Neural crest cell (in vitro differentiated cells): ENCODE measurements around the gene NEMF. TPM values are rescaled to one million over a fixed set of nuclear protein-coding genes. Genes with fewer than 3 reads are reported as not detected.
"Not testable (repeated sequence)": the region's sequence is repeated elsewhere in the genome, so short reads cannot be mapped to it uniquely, and the experiment has no call there.

Experiments
- DNase-seq: peaks from one replicate; pipeline ENCODE4 v3.0.0; 2021; ENCODE audit warnings: low read depth, mixed read lengths, low spot score
- H3K27ac Mint-ChIP-seq: one replicate; pipeline ENCODE4 v1.8.0; 2021; ENCODE audit warnings: mild to moderate bottlenecking, mixed read lengths; ENCODE audit not compliant: unreplicated experiment
- H3K27me3 Mint-ChIP-seq: 2 replicates; pipeline ENCODE4 v1.8.0; 2021; ENCODE audit warnings: low read depth, mild to moderate bottlenecking, mixed read lengths
- H3K36me3 Mint-ChIP-seq: 2 replicates; pipeline ENCODE4 v1.8.0; 2021; ENCODE audit warnings: low read depth, mild to moderate bottlenecking, mixed read lengths
- H3K4me1 Mint-ChIP-seq: 2 replicates; pipeline ENCODE4 v1.8.0; 2021; ENCODE audit warnings: mixed read lengths
- H3K4me3 Mint-ChIP-seq: one replicate; pipeline ENCODE4 v1.8.0; 2021; ENCODE audit warnings: mild to moderate bottlenecking, mixed read lengths
- H3K9me3 Mint-ChIP-seq: 2 replicates; pipeline ENCODE4 v1.8.0; 2021; ENCODE audit warnings: mixed read lengths
- total RNA-seq: library from RNA; stranded (reverse); gene quantifications from 2 replicates; pipeline ENCODE4 v1.2.1, GENCODE V29; 2021
- TF ChIP-seq, protein P1 (sequence below): fragments of 200-600 bp; sonication (generic); conservative IDR thresholded peaks from 2 replicates; pipeline ENCODE4 v1.5.0; 2021; ENCODE audit warnings: antibody characterized with exemption, mild to moderate bottlenecking

The NEMF gene
- total RNA-seq, 1 donor from 2014 or later = 71.0 TPM

DNA sequence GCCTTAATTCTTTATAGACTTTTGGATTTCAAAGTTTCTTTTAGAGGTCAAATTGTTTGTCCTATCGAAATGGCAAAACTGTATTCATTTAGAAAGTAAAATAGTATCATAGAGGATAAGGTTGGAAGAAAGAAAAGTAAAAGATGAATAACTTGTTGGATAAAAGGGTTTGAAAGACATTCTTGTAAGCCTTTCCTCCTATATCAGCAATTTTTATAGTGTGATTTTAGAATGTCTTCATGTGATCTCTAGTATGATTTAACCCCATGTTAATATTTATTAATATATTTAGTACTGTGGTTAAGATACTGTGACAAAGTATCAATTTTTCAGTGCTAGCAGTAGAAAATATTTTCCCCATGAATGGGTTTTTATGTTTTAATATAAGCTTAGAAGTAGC, 44.8 kb upstream of the NEMF start:
- Mint-ChIP-seq H3K4me1 (peaks cover 36% of the 10 kb centered on the region), H3K27ac (no peak overlapping the region), H3K27me3 (no peaks in the 10 kb centered on the region), H3K9me3 (no peaks in the 10 kb centered on the region), H3K4me3 (peak overlapping the region; percentile 69), H3K36me3 (peaks cover 15% of the 10 kb centered on the region)
- no peak for DNase-seq
- TF ChIP-seq, protein P1, sequence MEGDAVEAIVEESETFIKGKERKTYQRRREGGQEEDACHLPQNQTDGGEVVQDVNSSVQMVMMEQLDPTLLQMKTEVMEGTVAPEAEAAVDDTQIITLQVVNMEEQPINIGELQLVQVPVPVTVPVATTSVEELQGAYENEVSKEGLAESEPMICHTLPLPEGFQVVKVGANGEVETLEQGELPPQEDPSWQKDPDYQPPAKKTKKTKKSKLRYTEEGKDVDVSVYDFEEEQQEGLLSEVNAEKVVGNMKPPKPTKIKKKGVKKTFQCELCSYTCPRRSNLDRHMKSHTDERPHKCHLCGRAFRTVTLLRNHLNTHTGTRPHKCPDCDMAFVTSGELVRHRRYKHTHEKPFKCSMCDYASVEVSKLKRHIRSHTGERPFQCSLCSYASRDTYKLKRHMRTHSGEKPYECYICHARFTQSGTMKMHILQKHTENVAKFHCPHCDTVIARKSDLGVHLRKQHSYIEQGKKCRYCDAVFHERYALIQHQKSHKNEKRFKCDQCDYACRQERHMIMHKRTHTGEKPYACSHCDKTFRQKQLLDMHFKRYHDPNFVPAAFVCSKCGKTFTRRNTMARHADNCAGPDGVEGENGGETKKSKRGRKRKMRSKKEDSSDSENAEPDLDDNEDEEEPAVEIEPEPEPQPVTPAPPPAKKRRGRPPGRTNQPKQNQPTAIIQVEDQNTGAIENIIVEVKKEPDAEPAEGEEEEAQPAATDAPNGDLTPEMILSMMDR = no peak

DNA sequence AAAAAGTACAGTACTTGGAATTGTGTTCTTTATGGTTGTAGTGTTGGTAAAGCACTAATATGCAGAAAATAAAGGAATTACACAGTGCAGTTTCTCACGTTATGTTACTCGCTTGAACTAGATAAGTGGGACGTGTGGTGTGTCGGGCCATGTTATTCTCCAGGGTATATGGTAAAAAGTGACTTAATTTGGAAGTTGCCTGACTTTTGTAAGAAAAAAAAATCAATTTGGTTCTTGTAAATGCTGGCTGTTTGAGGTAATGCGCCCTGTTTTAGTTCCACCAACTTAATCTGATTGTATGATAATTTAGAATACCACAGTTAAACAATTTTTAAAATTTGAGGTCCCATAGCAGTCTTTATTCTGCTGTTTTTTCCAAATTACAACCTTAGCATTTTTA, 44.4 kb upstream of the NEMF start:
- Mint-ChIP-seq H3K4me3 (peak overlapping the region; percentile 69), H3K27ac (no peak overlapping the region), H3K4me1 (peaks cover 41% of the 10 kb centered on the region), H3K9me3 (no peaks in the 10 kb centered on the region), H3K36me3 (peaks cover 15% of the 10 kb centered on the region), H3K27me3 (no peaks in the 10 kb centered on the region)
- DNase-seq = no peak
- TF ChIP-seq, protein P1 = peak; percentile 41

DNA sequence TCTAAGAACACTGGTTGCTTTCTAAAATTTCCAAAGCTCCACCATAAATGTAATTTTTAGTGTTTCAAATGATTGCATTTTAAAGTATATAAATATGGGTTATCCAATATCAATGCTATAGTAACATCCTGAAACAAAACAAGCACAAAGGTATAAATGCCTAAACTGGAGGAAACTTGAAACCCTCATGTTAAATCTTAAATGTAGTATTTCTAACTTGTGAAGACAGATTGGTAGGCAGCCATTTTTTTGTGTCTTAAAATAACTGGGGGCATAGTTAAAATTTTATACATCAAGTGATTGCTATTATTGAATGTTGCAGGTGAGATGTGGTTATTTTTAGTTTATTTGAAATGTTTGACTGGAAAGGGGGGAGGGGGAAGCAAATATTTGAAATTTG, 43.7 kb upstream of the NEMF start:
- H3K27ac Mint-ChIP-seq, H3K9me3 Mint-ChIP-seq, DNase-seq, H3K27me3 Mint-ChIP-seq: not testable (repeated sequence)
- H3K36me3 Mint-ChIP-seq = peaks cover 15% of the 10 kb centered on the region
- peaks cover 45% of the 10 kb centered on the region for H3K4me1 Mint-ChIP-seq
- H3K4me3 Mint-ChIP-seq = peak overlapping the region; percentile 97

DNA sequence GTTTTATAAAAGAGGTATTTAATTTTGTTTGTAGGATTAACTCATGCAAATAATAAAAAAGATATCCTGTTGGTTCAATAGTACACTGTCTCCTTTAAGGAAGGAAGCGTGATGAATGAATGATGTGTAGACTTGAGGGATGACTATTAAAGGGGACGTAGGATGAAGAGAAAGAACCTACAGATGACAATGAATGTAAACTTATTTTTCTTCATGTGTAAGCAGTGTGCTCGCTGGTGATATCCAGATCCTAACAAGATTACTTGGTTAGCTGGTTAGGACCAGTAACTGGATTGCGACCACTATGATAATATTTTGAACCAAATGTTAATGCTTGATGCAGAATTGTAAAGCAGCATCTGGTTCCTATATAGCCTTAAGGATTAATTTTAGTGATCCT, 42.9 kb upstream of the NEMF start:
- DNase-seq = no peak
- H3K27ac Mint-ChIP-seq = no peak overlapping the region

DNA sequence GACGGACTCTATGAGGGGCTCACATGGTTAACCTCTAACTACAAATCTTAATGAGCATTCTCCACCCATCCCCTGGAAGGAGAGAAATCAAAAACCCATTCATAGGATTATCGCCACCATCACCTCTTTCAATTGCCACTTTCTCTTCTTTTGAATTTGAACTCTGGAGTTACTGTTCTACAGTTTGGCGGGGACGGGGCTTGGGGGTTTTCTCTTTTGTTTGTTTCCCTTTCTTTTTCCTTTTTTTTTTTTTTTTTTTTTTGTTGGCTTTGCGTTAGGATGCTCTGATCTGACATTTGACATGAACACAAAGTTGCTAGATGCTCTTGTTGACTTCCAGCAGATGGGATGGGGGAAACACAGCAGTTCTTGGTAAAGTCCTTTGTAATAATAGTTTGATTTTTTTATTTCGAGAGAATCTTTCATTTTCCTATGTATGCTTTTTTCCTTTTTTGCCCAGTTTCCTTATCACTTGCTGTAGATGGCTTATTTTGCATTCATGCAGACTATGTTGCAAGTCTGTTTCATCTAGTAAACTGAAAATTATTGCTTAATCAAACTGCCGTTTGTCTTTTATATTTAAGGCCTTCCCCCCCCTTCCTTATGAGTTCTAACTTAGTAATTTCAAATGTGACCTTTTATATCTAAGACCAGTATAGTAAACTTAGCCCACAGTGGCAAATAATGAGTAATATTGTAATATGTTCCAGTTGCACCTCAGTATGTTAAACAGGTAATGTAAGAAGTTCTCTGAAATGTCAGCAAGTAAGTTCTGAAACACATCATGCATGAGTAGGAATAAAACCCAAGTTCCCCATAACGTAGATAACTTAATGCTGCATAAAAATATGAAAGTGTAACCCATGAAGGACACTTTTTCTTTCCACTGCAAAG, 41.9 kb upstream of the NEMF start:
- H3K4me3 Mint-ChIP-seq = peak overlapping the region; percentile 97
- peak overlapping the region; percentile 98 for H3K27ac Mint-ChIP-seq
- H3K36me3 Mint-ChIP-seq = peaks cover 15% of the 10 kb centered on the region
- not testable (repeated sequence) for H3K27me3 Mint-ChIP-seq, H3K9me3 Mint-ChIP-seq, DNase-seq
- peaks cover 45% of the 10 kb centered on the region for H3K4me1 Mint-ChIP-seq

More for the DNA sequence above, 42.9 kb upstream of the NEMF start:
- H3K27me3 Mint-ChIP-seq = no peaks in the 10 kb centered on the region
- H3K36me3 Mint-ChIP-seq = peaks cover 15% of the 10 kb centered on the region
- H3K4me1 Mint-ChIP-seq = peaks cover 45% of the 10 kb centered on the region
- TF ChIP-seq, protein P1 = no peak
- peak overlapping the region; percentile 97 for H3K4me3 Mint-ChIP-seq
- H3K9me3 Mint-ChIP-seq = no peaks in the 10 kb centered on the region

DNA sequence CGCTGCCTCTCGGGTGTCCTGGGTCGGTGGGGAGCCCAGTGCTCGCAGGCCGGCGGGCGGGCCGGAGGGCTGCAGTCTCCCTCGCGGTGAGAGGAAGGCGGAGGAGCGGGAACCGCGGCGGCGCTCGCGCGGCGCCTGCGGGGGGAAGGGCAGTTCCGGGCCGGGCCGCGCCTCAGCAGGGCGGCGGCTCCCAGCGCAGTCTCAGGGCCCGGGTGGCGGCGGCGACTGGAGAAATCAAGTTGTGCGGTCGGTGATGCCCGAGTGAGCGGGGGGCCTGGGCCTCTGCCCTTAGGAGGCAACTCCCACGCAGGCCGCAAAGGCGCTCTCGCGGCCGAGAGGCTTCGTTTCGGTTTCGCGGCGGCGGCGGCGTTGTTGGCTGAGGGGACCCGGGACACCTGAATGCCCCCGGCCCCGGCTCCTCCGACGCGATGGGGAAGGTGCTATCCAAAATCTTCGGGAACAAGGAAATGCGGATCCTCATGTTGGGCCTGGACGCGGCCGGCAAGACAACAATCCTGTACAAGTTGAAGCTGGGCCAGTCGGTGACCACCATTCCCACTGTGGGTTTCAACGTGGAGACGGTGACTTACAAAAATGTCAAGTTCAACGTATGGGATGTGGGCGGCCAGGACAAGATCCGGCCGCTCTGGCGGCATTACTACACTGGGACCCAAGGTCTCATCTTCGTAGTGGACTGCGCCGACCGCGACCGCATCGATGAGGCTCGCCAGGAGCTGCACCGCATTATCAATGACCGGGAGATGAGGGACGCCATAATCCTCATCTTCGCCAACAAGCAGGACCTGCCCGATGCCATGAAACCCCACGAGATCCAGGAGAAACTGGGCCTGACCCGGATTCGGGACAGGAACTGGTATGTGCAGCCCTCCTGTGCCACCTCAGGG, 41.0 kb upstream of the NEMF start:
- TF ChIP-seq, protein P1 = no peak
- Mint-ChIP-seq H3K36me3 (peaks cover 15% of the 10 kb centered on the region), H3K9me3 (no peaks in the 10 kb centered on the region), H3K4me3 (peak overlapping the region; percentile 97), H3K27me3 (no peaks in the 10 kb centered on the region), H3K27ac (peak overlapping the region; percentile 99), H3K4me1 (peaks cover 45% of the 10 kb centered on the region)
- no peak for DNase-seq
